Natural killer cell (primary cell): ENCODE data around the gene AATK. TPM values are rescaled to one million over a fixed set of nuclear protein-coding genes. Genes with fewer than 3 reads are reported as not detected.

Source experiments
- ATAC-seq, 3 donors: fragments of 150-1000 bp in 2 of 3; fragments of 200-7000 bp in 1 of 3; cut with Tn5 transposase; 1 replicate in 1 of 3; 2 replicates in 2 of 3; pipeline ENCODE4 v1.10.0; 2021; ENCODE audit warnings: mild to moderate bottlenecking in 2 of 3, moderate library complexity in 2 of 3
- DNase-seq, 2 donors: peaks; one replicate each; pipeline versions ENCODE4 v3.0.0 to v3.0.0-alpha.2; 2013 to 2021; ENCODE audit warnings: mixed read lengths in 1 of 2
- H3K27ac ChIP-seq: one replicate; pipeline ENCODE4 v1.5.1; 2013; ENCODE audit warnings: mild to moderate bottlenecking, low read length
- H3K27me3 ChIP-seq: one replicate; pipeline ENCODE4 v1.6.1; 2013; ENCODE audit warnings: low read length; ENCODE audit not compliant: control insufficient read depth, insufficient read depth
- H3K36me3 ChIP-seq: one replicate; pipeline ENCODE4 v1.6.1; 2013; ENCODE audit warnings: low read length; ENCODE audit not compliant: control insufficient read depth, insufficient read depth
- H3K4me1 ChIP-seq: one replicate; pipeline ENCODE4 v1.6.1; 2013; ENCODE audit warnings: low read length; ENCODE audit not compliant: control insufficient read depth, insufficient read depth
- H3K4me3 ChIP-seq: one replicate; pipeline ENCODE4 v1.5.1; 2013; ENCODE audit warnings: low read length
- H3K9me3 ChIP-seq: one replicate; pipeline ENCODE4 v1.6.1; 2013; ENCODE audit warnings: low read length; ENCODE audit not compliant: control insufficient read depth, insufficient read depth
- H3K27ac Mint-ChIP-seq, 2 donors: one replicate each; pipeline ENCODE4 v1.8.0; 2022; ENCODE audit warnings: mild to moderate bottlenecking in 2 of 2, mixed read lengths in 2 of 2, moderate library complexity in 1 of 2
- H3K27me3 Mint-ChIP-seq, 2 donors: one replicate each; pipeline ENCODE4 v1.8.0; 2022; ENCODE audit warnings: low read depth in 2 of 2, mixed read lengths in 2 of 2
- H3K36me3 Mint-ChIP-seq: one replicate; pipeline ENCODE4 v1.8.0; 2022; ENCODE audit warnings: mixed read lengths
- H3K4me1 Mint-ChIP-seq, 2 donors: one replicate each; pipeline ENCODE4 v1.8.0; 2022; ENCODE audit warnings: mixed read lengths in 2 of 2
- H3K4me3 Mint-ChIP-seq: one replicate; pipeline ENCODE4 v1.8.0; 2022; ENCODE audit warnings: mild to moderate bottlenecking, moderate library complexity, mixed read lengths
- H3K9me3 Mint-ChIP-seq, 2 donors: one replicate each; pipeline ENCODE4 v1.8.0; 2022; ENCODE audit warnings: mixed read lengths in 2 of 2
- CTCF ChIP-seq: fragments of 200-600 bp; IDR thresholded peaks from one replicate; pipeline ENCODE4 v1.8.0; 2022; ENCODE audit warnings: antibody characterized with exemption
- WGBS: methylation state at CpG from one replicate; pipeline ENCODE4 v1.1.7; 2013; ENCODE audit warnings: missing lambda C conversion rate; ENCODE audit not compliant: insufficient coverage; 5-methylcytosine and 5-hydroxymethylcytosine counted together
- intact Hi-C: fragments of 100-400 bp; cut with micrococcal nuclease; formaldehyde crosslinking; loops from one replicate; pipeline ENCODE4 v1.14.2; 2022
- total RNA-seq, 4 donors: library from RNA; stranded (reverse); fragments of 120-200 nt in 1 of 4; gene quantifications; one replicate each; pipeline versions ENCODE4 v1.2.3 to v1.2.4, GENCODE V29; 2013 to 2022

Gene AATK
- total RNA-seq, 3 donors from 2014 or later (not counting 1 experiment from before 2014, with no cell fraction given), result 8.5 to 13.7 (median 10.4) TPM

DNA sequence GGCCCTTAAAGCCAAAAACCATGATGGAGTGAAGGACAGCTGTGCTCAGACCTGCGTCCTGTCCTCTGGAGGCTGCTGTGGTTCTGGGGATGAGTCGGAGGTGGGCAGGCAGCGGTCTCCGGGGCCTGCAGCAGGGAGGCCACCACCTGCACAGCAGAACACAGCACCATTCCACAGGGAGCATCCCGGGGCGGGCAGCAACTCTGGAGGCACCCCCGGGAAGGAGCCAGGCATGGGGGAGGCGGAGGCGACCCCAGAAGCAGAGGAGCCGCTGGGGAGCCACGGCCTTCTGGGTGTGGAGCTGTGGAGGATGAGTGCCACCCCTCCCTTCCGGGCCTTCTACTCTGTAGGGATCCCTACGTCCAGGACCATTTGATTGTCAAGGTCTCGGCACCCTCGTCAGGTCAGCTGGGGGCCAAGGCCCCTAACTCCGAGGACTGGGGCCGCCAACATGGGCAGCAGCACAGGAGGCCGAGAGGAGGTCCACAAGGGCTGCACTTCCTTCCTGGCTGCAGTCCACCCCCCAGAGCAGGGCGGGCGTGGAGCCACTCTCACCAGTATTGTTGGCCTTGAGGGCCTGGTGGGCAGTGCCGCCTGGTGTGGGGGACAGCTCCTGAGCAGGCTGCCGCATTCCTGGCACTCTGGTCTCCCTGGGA lies 32.9 kb upstream of the AATK start:
- H3K4me1 ChIP-seq, result no peaks in the 10 kb centered on the region
- H3K27me3 Mint-ChIP-seq, result no peaks in the 10 kb centered on the region
- intact Hi-C loops, result no loop called here
- no peak overlapping the region for H3K27ac ChIP-seq
- no peak overlapping the region for H3K27ac Mint-ChIP-seq
- H3K4me3 Mint-ChIP-seq, result no peak overlapping the region
- no peaks in the 10 kb centered on the region for H3K9me3 ChIP-seq
- no peaks in the 10 kb centered on the region for H3K9me3 Mint-ChIP-seq
- H3K36me3 Mint-ChIP-seq, result no peaks in the 10 kb centered on the region
- no peak for ATAC-seq
- no peak for DNase-seq
- H3K27me3 ChIP-seq, result no peaks in the 10 kb centered on the region
- 95% methylated on average over 22 of the region's 22 CpGs for WGBS
- TF ChIP-seq CTCF, result no peak
- H3K4me1 Mint-ChIP-seq, result no peaks in the 10 kb centered on the region
- H3K4me3 ChIP-seq, result no peak overlapping the region
- H3K36me3 ChIP-seq, result no peaks in the 10 kb centered on the region

GRCh38 chr17:81197831-81198490 lies 31.9 kb upstream of the AATK start:
- H3K27me3 Mint-ChIP-seq, result no peaks in the 10 kb centered on the region
- Histone ChIP-seq H3K36me3 (no peaks in the 10 kb centered on the region), H3K27ac (no peak overlapping the region), H3K4me3 (no peak overlapping the region), H3K4me1 (no peaks in the 10 kb centered on the region), H3K27me3 (no peaks in the 10 kb centered on the region), H3K9me3 (no peaks in the 10 kb centered on the region)
- 94% methylated on average over 21 of the region's 21 CpGs for WGBS
- no peaks in the 10 kb centered on the region for H3K36me3 Mint-ChIP-seq
- H3K4me1 Mint-ChIP-seq, result no peaks in the 10 kb centered on the region
- intact Hi-C loops, result no loop called here
- ATAC-seq (no peak), DNase-seq (no peak)
- H3K27ac Mint-ChIP-seq, result no peak overlapping the region
- no peaks in the 10 kb centered on the region for H3K9me3 Mint-ChIP-seq
- no peak overlapping the region for H3K4me3 Mint-ChIP-seq
- no peak for TF ChIP-seq CTCF

DNA sequence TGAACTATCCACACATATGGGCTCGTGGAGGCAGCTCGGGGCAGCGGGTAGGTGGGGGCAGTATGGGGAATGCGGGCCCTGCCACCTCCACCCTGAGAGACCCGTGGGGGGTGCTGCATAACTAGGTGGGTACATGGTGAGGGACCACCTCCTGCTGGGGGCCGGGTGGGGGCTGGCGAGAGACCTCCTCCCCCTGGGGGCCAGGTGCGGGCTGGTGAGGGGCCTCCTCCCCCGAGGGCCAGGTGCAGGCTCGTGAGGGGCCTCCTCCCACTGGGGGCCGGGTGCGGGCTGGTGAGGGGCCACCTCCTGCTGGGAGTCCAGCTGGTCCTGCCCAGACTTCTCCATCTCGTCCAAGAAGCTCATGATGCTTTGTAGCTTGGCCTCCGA lies 31.4 kb upstream of the AATK start:
- 88% methylated on average over 14 of the region's 14 CpGs for WGBS
- ATAC-seq (no peak), DNase-seq (no peak)
- no peak overlapping the region for H3K4me3 Mint-ChIP-seq
- no peak overlapping the region for H3K4me3 ChIP-seq
- no peaks in the 10 kb centered on the region for H3K27me3 Mint-ChIP-seq
- H3K4me1 Mint-ChIP-seq, result no peaks in the 10 kb centered on the region
- H3K9me3 Mint-ChIP-seq, result no peaks in the 10 kb centered on the region
- H3K4me1 ChIP-seq, result no peaks in the 10 kb centered on the region
- H3K27me3 ChIP-seq, result no peaks in the 10 kb centered on the region
- no peaks in the 10 kb centered on the region for H3K36me3 Mint-ChIP-seq
- no peaks in the 10 kb centered on the region for H3K36me3 ChIP-seq
- intact Hi-C loops, result no loop called here
- no peaks in the 10 kb centered on the region for H3K9me3 ChIP-seq
- H3K27ac ChIP-seq, result no peak overlapping the region
- no peak for TF ChIP-seq CTCF
- no peak overlapping the region for H3K27ac Mint-ChIP-seq
